Mesendoderm (in vitro differentiated cells): ENCODE results near the gene KDM4F.
A peak's percentile ranks its signal among the peaks of the same experiment; 100 is the strongest.

ENCODE experiments used
- DNase-seq: peaks from one replicate; pipeline ENCODE4 v3.0.0; 2013
- H2AK5ac ChIP-seq: 2 replicates; pipeline ENCODE4 v1.6.1; 2013; ENCODE audit warnings: low read length, inconsistent platforms
- H2BK120ac ChIP-seq: 2 replicates; pipeline ENCODE4 v1.6.1; 2013; ENCODE audit warnings: low read depth, mild to moderate bottlenecking, low read length, moderate library complexity, mixed read lengths
- H2BK15ac ChIP-seq: replicated peaks from 2 replicates; pipeline ENCODE4 v1.6.1; 2013; ENCODE audit warnings: low read depth, mild to moderate bottlenecking, moderate library complexity
- H2BK5ac ChIP-seq: 2 replicates; pipeline ENCODE4 v1.6.1; 2013; ENCODE audit warnings: low read length, inconsistent platforms
- H3K18ac ChIP-seq: 2 replicates; pipeline ENCODE4 v1.6.1; 2013; ENCODE audit warnings: mild to moderate bottlenecking, low read length, mixed read lengths
- H3K23ac ChIP-seq: one replicate; pipeline ENCODE4 v1.6.1; 2013; ENCODE audit warnings: low read length
- H3K27ac ChIP-seq: 2 replicates; pipeline ENCODE4 v1.5.1; 2013; ENCODE audit warnings: low read depth, mild to moderate bottlenecking, inconsistent platforms, low read length, moderate library complexity
- H3K27me3 ChIP-seq: 2 replicates; pipeline ENCODE4 v1.6.1; 2013; ENCODE audit warnings: low read length, control low read depth, mild to moderate bottlenecking, inconsistent platforms; ENCODE audit not compliant: insufficient read depth, poor library complexity
- H3K36me3 ChIP-seq: 2 replicates; pipeline ENCODE4 v1.6.1; 2013; ENCODE audit warnings: low read length, inconsistent platforms; ENCODE audit not compliant: control insufficient read depth, insufficient read depth
- H3K4ac ChIP-seq: one replicate; pipeline ENCODE4 v1.6.1; 2013; ENCODE audit warnings: low read depth, mild to moderate bottlenecking, low read length, moderate library complexity
- H3K4me1 ChIP-seq: 2 replicates; pipeline ENCODE4 v1.6.1; 2013; ENCODE audit warnings: low read depth, low read length, inconsistent platforms; ENCODE audit not compliant: control insufficient read depth
- H3K4me2 ChIP-seq: 2 replicates; pipeline ENCODE4 v1.6.1; 2013; ENCODE audit warnings: low read length
- H3K4me3 ChIP-seq: 2 replicates; pipeline ENCODE4 v1.5.1; 2013; ENCODE audit warnings: mild to moderate bottlenecking, low read length
- H3K56ac ChIP-seq: one replicate; pipeline ENCODE4 v1.6.1; 2013; ENCODE audit warnings: low read length
- H3K79me1 ChIP-seq: 2 replicates; pipeline ENCODE4 v1.6.1; 2013; ENCODE audit warnings: low read length, inconsistent platforms
- H3K79me2 ChIP-seq: 2 replicates; pipeline ENCODE4 v1.6.1; 2013; ENCODE audit warnings: mild to moderate bottlenecking, low read length; ENCODE audit not compliant: control insufficient read depth, insufficient read depth
- H3K9ac ChIP-seq: 2 replicates; pipeline ENCODE4 v1.6.1; 2013; ENCODE audit warnings: low read length, inconsistent platforms
- H4K5ac ChIP-seq: one replicate; pipeline ENCODE4 v1.6.1; 2013; ENCODE audit warnings: low read length
- H4K8ac ChIP-seq: one replicate; pipeline ENCODE4 v1.6.1; 2013; ENCODE audit warnings: low read depth, mild to moderate bottlenecking, control low read depth, low read length, moderate library complexity
- WGBS: extraction: QIAGEN DNeasy Blood & Tissue Kit; methylation state at CpG from one replicate; pipeline ENCODE4 v1.1.7; 2013; ENCODE audit warnings: low lambda C conversion rate, missing lambda C conversion rate; ENCODE audit not compliant: insufficient coverage; ENCODE audit errors: extremely low coverage; 5-methylcytosine and 5-hydroxymethylcytosine counted together

KDM4F gene

GRCh38 chr11:95082576-95083001 lies 33.4 kb downstream of the KDM4F start:
- Histone ChIP-seq H4K8ac (no peak overlapping the region), H2AK5ac (no peak overlapping the region), H3K56ac (no peak overlapping the region), H2BK15ac (no peak overlapping the region), H3K36me3 (no peaks in the 10 kb centered on the region), H3K23ac (no peak overlapping the region), H3K9ac (no peak overlapping the region), H3K79me1 (no peaks in the 10 kb centered on the region), H3K18ac (no peak overlapping the region), H3K4ac (no peak overlapping the region), H3K4me3 (no peak overlapping the region), H3K27me3 (no peaks in the 10 kb centered on the region), H3K4me2 (no peak overlapping the region), H2BK5ac (no peak overlapping the region), H2BK120ac (no peak overlapping the region), H3K27ac (no peak overlapping the region), H4K5ac (no peak overlapping the region), H3K79me2 (no peaks in the 10 kb centered on the region), H3K4me1 (no peaks in the 10 kb centered on the region)
- no peak for DNase-seq
- WGBS, result no CpG with 5 or more reads among the region's 2 CpGs

- H3K36me3 ChIP-seq, result no peaks in the 10 kb centered on the region
- H3K23ac ChIP-seq, result no peak overlapping the region
- DNase-seq, result peak; percentile 42
- H2BK120ac ChIP-seq, result no peak overlapping the region
- H3K79me2 ChIP-seq, result no peaks in the 10 kb centered on the region
- no peak overlapping the region for H3K18ac ChIP-seq
- no peaks in the 10 kb centered on the region for H3K4me1 ChIP-seq
- H4K8ac ChIP-seq, result no peak overlapping the region
- H3K9ac ChIP-seq, result no peak overlapping the region
- H2AK5ac ChIP-seq, result no peak overlapping the region
- no peak overlapping the region for H4K5ac ChIP-seq
- no peak overlapping the region for H2BK15ac ChIP-seq
- no peaks in the 10 kb centered on the region for H3K27me3 ChIP-seq
- H2BK5ac ChIP-seq, result no peak overlapping the region
- no peak overlapping the region for H3K4ac ChIP-seq
- H3K4me3 ChIP-seq, result no peak overlapping the region
- no peak overlapping the region for H3K27ac ChIP-seq
- H3K4me2 ChIP-seq, result no peak overlapping the region
- H3K56ac ChIP-seq, result no peak overlapping the region
- no peaks in the 10 kb centered on the region for H3K79me1 ChIP-seq
Measured at GRCh38 chr11:95084509-95084908, 35.3 kb downstream of the KDM4F start.

GRCh38 chr11:95085117-95085816 lies 36.0 kb downstream of the KDM4F start:
- no peaks in the 10 kb centered on the region for H3K79me1 ChIP-seq
- no peak overlapping the region for H3K9ac ChIP-seq
- no peak overlapping the region for H3K56ac ChIP-seq
- H3K79me2 ChIP-seq, result no peaks in the 10 kb centered on the region
- H2BK120ac ChIP-seq, result no peak overlapping the region
- no peaks in the 10 kb centered on the region for H3K27me3 ChIP-seq
- H2AK5ac ChIP-seq, result no peak overlapping the region
- H3K27ac ChIP-seq, result no peak overlapping the region
- no peak overlapping the region for H3K4me3 ChIP-seq
- H3K18ac ChIP-seq, result no peak overlapping the region
- no CpG with 5 or more reads among the region's 3 CpGs for WGBS
- no peak overlapping the region for H4K5ac ChIP-seq
- no peaks in the 10 kb centered on the region for H3K36me3 ChIP-seq
- DNase-seq, result no peak
- H4K8ac ChIP-seq, result no peak overlapping the region
- no peak overlapping the region for H2BK15ac ChIP-seq
- no peak overlapping the region for H3K4ac ChIP-seq
- no peak overlapping the region for H3K23ac ChIP-seq
- no peak overlapping the region for H3K4me2 ChIP-seq
- H2BK5ac ChIP-seq, result no peak overlapping the region
- H3K4me1 ChIP-seq, result no peaks in the 10 kb centered on the region

GRCh38 chr11:95086151-95086550 lies 36.9 kb downstream of the KDM4F start:
- no CpG with 5 or more reads among the region's 2 CpGs for WGBS
- H3K79me2 ChIP-seq, result no peaks in the 10 kb centered on the region
- H3K27ac ChIP-seq, result no peak overlapping the region
- no peaks in the 10 kb centered on the region for H3K36me3 ChIP-seq
- no peak overlapping the region for H3K4me3 ChIP-seq
- no peak overlapping the region for H3K23ac ChIP-seq
- no peak overlapping the region for H4K5ac ChIP-seq
- no peak overlapping the region for H3K18ac ChIP-seq
- no peaks in the 10 kb centered on the region for H3K79me1 ChIP-seq
- no peak overlapping the region for H3K9ac ChIP-seq
- no peak overlapping the region for H2BK120ac ChIP-seq
- no peak overlapping the region for H2BK5ac ChIP-seq
- H3K4me1 ChIP-seq, result peaks cover 3% of the 10 kb centered on the region
- H2AK5ac ChIP-seq, result no peak overlapping the region
- H2BK15ac ChIP-seq, result no peak overlapping the region
- H3K4ac ChIP-seq, result no peak overlapping the region
- H4K8ac ChIP-seq, result no peak overlapping the region
- H3K56ac ChIP-seq, result no peak overlapping the region
- H3K4me2 ChIP-seq, result no peak overlapping the region
- no peak for DNase-seq
- peaks cover 3% of the 10 kb centered on the region for H3K27me3 ChIP-seq

GRCh38 chr11:95086836-95087570 lies 37.8 kb downstream of the KDM4F start:
- H3K9ac ChIP-seq, result no peak overlapping the region
- H4K5ac ChIP-seq, result no peak overlapping the region
- H2BK15ac ChIP-seq, result no peak overlapping the region
- no peak overlapping the region for H2BK120ac ChIP-seq
- no peaks in the 10 kb centered on the region for H3K79me2 ChIP-seq
- H4K8ac ChIP-seq, result no peak overlapping the region
- H3K56ac ChIP-seq, result no peak overlapping the region
- DNase-seq, result no peak
- no peak overlapping the region for H3K4ac ChIP-seq
- no CpG with 5 or more reads among the region's 1 CpG for WGBS
- H2BK5ac ChIP-seq, result no peak overlapping the region
- no peak overlapping the region for H3K27ac ChIP-seq
- no peak overlapping the region for H3K4me3 ChIP-seq
- H3K18ac ChIP-seq, result no peak overlapping the region
- H3K4me2 ChIP-seq, result no peak overlapping the region
- no peak overlapping the region for H3K23ac ChIP-seq
- H3K36me3 ChIP-seq, result no peaks in the 10 kb centered on the region
- peaks cover 3% of the 10 kb centered on the region for H3K4me1 ChIP-seq
- no peak overlapping the region for H2AK5ac ChIP-seq
- H3K79me1 ChIP-seq, result no peaks in the 10 kb centered on the region
- H3K27me3 ChIP-seq, result peaks cover 3% of the 10 kb centered on the region
